Activated naive CD4-positive, alpha-beta T cell treated with anti-CD3 and anti-CD28 coated beads, Interleukin-2, amount 50 U/mL, for 24 hours (primary cell): ENCODE data around the gene P3H4.
A peak's percentile ranks its signal among the peaks of the same experiment; 100 is the strongest.
"Not testable (repeated sequence)": the region's sequence is repeated elsewhere in the genome, so short reads cannot be mapped to it uniquely, and the experiment has no call there.

Source experiments
- H3K27ac Mint-ChIP-seq: one replicate; pipeline ENCODE4 v1.8.0; 2021; ENCODE audit warnings: mild to moderate bottlenecking, mixed read lengths
- H3K27me3 Mint-ChIP-seq: one replicate; pipeline ENCODE4 v1.8.0; 2021; ENCODE audit warnings: mixed read lengths
- H3K36me3 Mint-ChIP-seq: one replicate; pipeline ENCODE4 v1.8.0; 2021; ENCODE audit warnings: mixed read lengths
- H3K4me1 Mint-ChIP-seq: one replicate; pipeline ENCODE4 v1.8.0; 2021; ENCODE audit warnings: mixed read lengths
- H3K4me3 Mint-ChIP-seq: one replicate; pipeline ENCODE4 v1.8.0; 2021; ENCODE audit warnings: mild to moderate bottlenecking, mixed read lengths
- H3K9me3 Mint-ChIP-seq: one replicate; pipeline ENCODE4 v1.8.0; 2021; ENCODE audit warnings: mixed read lengths

Gene P3H4

GRCh38 chr17:41785859-41786226, 25.9 kb downstream of the P3H4 start:
- Mint-ChIP-seq H3K27ac (no peak overlapping the region), H3K9me3 (no peaks in the 10 kb centered on the region), H3K27me3 (peaks cover 18% of the 10 kb centered on the region), H3K36me3 (no peaks in the 10 kb centered on the region), H3K4me3 (peak overlapping the region; percentile 59), H3K4me1 (peaks cover 23% of the 10 kb centered on the region)

GRCh38 chr17:41785091-41785858, 26.5 kb downstream of the P3H4 start:
- H3K27me3 Mint-ChIP-seq, result peaks cover 18% of the 10 kb centered on the region
- no peak overlapping the region for H3K27ac Mint-ChIP-seq
- H3K4me1 Mint-ChIP-seq, result peaks cover 23% of the 10 kb centered on the region
- peak overlapping the region; percentile 59 for H3K4me3 Mint-ChIP-seq
- no peaks in the 10 kb centered on the region for H3K9me3 Mint-ChIP-seq
- H3K36me3 Mint-ChIP-seq, result no peaks in the 10 kb centered on the region

GRCh38 chr17:41784207-41784744, 27.5 kb downstream of the P3H4 start:
- Mint-ChIP-seq H3K4me3 (no peak overlapping the region), H3K27me3 (peaks cover 18% of the 10 kb centered on the region)

GRCh38 chr17:41782142-41782541, 29.6 kb downstream of the P3H4 start:
- H3K4me3 Mint-ChIP-seq, result no peak overlapping the region
- peaks cover 18% of the 10 kb centered on the region for H3K27me3 Mint-ChIP-seq
- H3K4me1 Mint-ChIP-seq, result peaks cover 6% of the 10 kb centered on the region
- no peak overlapping the region for H3K27ac Mint-ChIP-seq
- no peaks in the 10 kb centered on the region for H3K36me3 Mint-ChIP-seq
- no peaks in the 10 kb centered on the region for H3K9me3 Mint-ChIP-seq

More at GRCh38 chr17:41784207-41784744, 27.5 kb downstream of the P3H4 start:
- no peak overlapping the region for H3K27ac Mint-ChIP-seq
- H3K36me3 Mint-ChIP-seq, result no peaks in the 10 kb centered on the region
- no peaks in the 10 kb centered on the region for H3K9me3 Mint-ChIP-seq
- peaks cover 23% of the 10 kb centered on the region for H3K4me1 Mint-ChIP-seq

- H3K27me3 Mint-ChIP-seq, result peaks cover 18% of the 10 kb centered on the region
- H3K36me3 Mint-ChIP-seq, result no peaks in the 10 kb centered on the region
- no peak overlapping the region for H3K27ac Mint-ChIP-seq
- no peaks in the 10 kb centered on the region for H3K4me1 Mint-ChIP-seq
- no peak overlapping the region for H3K4me3 Mint-ChIP-seq
- H3K9me3 Mint-ChIP-seq, result no peaks in the 10 kb centered on the region
Measured at GRCh38 chr17:41781404-41782110, 30.2 kb downstream of the P3H4 start.

- Mint-ChIP-seq H3K4me1 (no peaks in the 10 kb centered on the region), H3K36me3 (no peaks in the 10 kb centered on the region), H3K27ac (no peak overlapping the region), H3K9me3 (no peaks in the 10 kb centered on the region), H3K27me3 (peaks cover 16% of the 10 kb centered on the region), H3K4me3 (no peak overlapping the region)
Measured at GRCh38 chr17:41779954-41780353, 31.8 kb downstream of the P3H4 start.

- Mint-ChIP-seq H3K4me1 (no peaks in the 10 kb centered on the region), H3K36me3 (no peaks in the 10 kb centered on the region)
Measured at GRCh38 chr17:41777574-41778188, 34.1 kb downstream of the P3H4 start.

GRCh38 chr17:41777157-41777573, 34.6 kb downstream of the P3H4 start:
- Mint-ChIP-seq H3K4me1 (no peaks in the 10 kb centered on the region), H3K9me3 (no peaks in the 10 kb centered on the region), H3K4me3 (no peak overlapping the region), H3K27ac (no peak overlapping the region), H3K27me3 (peaks cover 7% of the 10 kb centered on the region), H3K36me3 (no peaks in the 10 kb centered on the region)

More at GRCh38 chr17:41777574-41778188, 34.1 kb downstream of the P3H4 start:
- H3K9me3 Mint-ChIP-seq, result no peaks in the 10 kb centered on the region
- peaks cover 7% of the 10 kb centered on the region for H3K27me3 Mint-ChIP-seq
- no peak overlapping the region for H3K4me3 Mint-ChIP-seq
- H3K27ac Mint-ChIP-seq, result no peak overlapping the region

GRCh38 chr17:41776262-41776900, 35.4 kb downstream of the P3H4 start:
- not testable (repeated sequence) for H3K4me3 Mint-ChIP-seq, H3K27me3 Mint-ChIP-seq, H3K27ac Mint-ChIP-seq, H3K9me3 Mint-ChIP-seq, H3K4me1 Mint-ChIP-seq, H3K36me3 Mint-ChIP-seq

- H3K36me3 Mint-ChIP-seq, result no peaks in the 10 kb centered on the region
- H3K27me3 Mint-ChIP-seq, result no peaks in the 10 kb centered on the region
- H3K4me3 Mint-ChIP-seq, result no peak overlapping the region
- peak overlapping the region; percentile 41 for H3K27ac Mint-ChIP-seq
- H3K9me3 Mint-ChIP-seq, result no peaks in the 10 kb centered on the region
- no peaks in the 10 kb centered on the region for H3K4me1 Mint-ChIP-seq
Measured at GRCh38 chr17:41775394-41776226, 36.1 kb downstream of the P3H4 start.

GRCh38 chr17:41773731-41774193, 38.0 kb downstream of the P3H4 start:
- Mint-ChIP-seq H3K36me3 (no peaks in the 10 kb centered on the region), H3K4me1 (no peaks in the 10 kb centered on the region), H3K27me3 (no peaks in the 10 kb centered on the region), H3K27ac (no peak overlapping the region), H3K9me3 (no peaks in the 10 kb centered on the region), H3K4me3 (no peak overlapping the region)

GRCh38 chr17:41773190-41773588, 38.6 kb downstream of the P3H4 start:
- H3K27ac Mint-ChIP-seq, result peak overlapping the region; percentile 77
- no peaks in the 10 kb centered on the region for H3K4me1 Mint-ChIP-seq
- no peaks in the 10 kb centered on the region for H3K36me3 Mint-ChIP-seq
- H3K27me3 Mint-ChIP-seq, result no peaks in the 10 kb centered on the region
- no peaks in the 10 kb centered on the region for H3K9me3 Mint-ChIP-seq
- H3K4me3 Mint-ChIP-seq, result no peak overlapping the region

- no peak overlapping the region for H3K4me3 Mint-ChIP-seq
- H3K9me3 Mint-ChIP-seq, result no peaks in the 10 kb centered on the region
- H3K36me3 Mint-ChIP-seq, result no peaks in the 10 kb centered on the region
- no peaks in the 10 kb centered on the region for H3K4me1 Mint-ChIP-seq
- no peaks in the 10 kb centered on the region for H3K27me3 Mint-ChIP-seq
- no peak overlapping the region for H3K27ac Mint-ChIP-seq
Measured at GRCh38 chr17:41772586-41773189, 39.1 kb downstream of the P3H4 start.

GRCh38 chr17:41772218-41772585, 39.5 kb downstream of the P3H4 start:
- H3K4me1 Mint-ChIP-seq, result no peaks in the 10 kb centered on the region
- no peaks in the 10 kb centered on the region for H3K27me3 Mint-ChIP-seq
- no peaks in the 10 kb centered on the region for H3K36me3 Mint-ChIP-seq
- no peaks in the 10 kb centered on the region for H3K9me3 Mint-ChIP-seq
- H3K27ac Mint-ChIP-seq, result no peak overlapping the region
- no peak overlapping the region for H3K4me3 Mint-ChIP-seq
